H1 (cell line): Measurements from ENCODE around the gene C20orf173. TPM values are rescaled to one million over a fixed set of nuclear protein-coding genes. Genes with fewer than 3 reads are reported as not detected.

ENCODE experiments used
- CTCF ChIA-PET: fragments of 300-600 bp; sonication (Branson Sonifier 250); formaldehyde crosslinking; loops from one replicate; lab custom pipeline; 2021; ENCODE audit not compliant: partially characterized antibody; lab: Charles Lee
- POLR2A ChIA-PET: fragments of 300-600 bp; sonication (Branson Sonifier 250); formaldehyde crosslinking; loops from one replicate; lab custom pipeline; 2021; ENCODE audit warnings: inconsistent platforms; ENCODE audit not compliant: partially characterized antibody; lab: Charles Lee
- DNase-seq, 2 experiments: peaks; one replicate each; pipeline versions ENCODE4 v3.0.0 to v3.0.0-alpha.2; 2010 to 2022; ENCODE audit warnings: low spot score in 2 of 2, low read depth in 1 of 2, mixed read lengths in 1 of 2
- FAIRE-seq: peaks from 2 replicates; lab custom pipeline; 2011; peaks lifted over from hg19 to GRCh38; lab: Jason Lieb, UNC
- H2AFZ ChIP-seq: 2 replicates; pipeline ENCODE4 v1.8.1; 2012; ENCODE audit warnings: low read length, inconsistent platforms
- H2AK5ac ChIP-seq: 2 replicates; pipeline ENCODE4 v1.6.1; 2013; ENCODE audit warnings: low read depth, low read length
- H2BK120ac ChIP-seq: replicated peaks from 2 replicates; pipeline ENCODE3; 2013; ENCODE audit warnings: low read depth, low read length, inconsistent platforms
- H2BK12ac ChIP-seq: 2 replicates; pipeline ENCODE4 v1.6.1; 2013; ENCODE audit warnings: low read depth, low read length
- H2BK15ac ChIP-seq: 2 replicates; pipeline ENCODE4 v1.6.1; 2013; ENCODE audit warnings: low read length
- H2BK20ac ChIP-seq: 2 replicates; pipeline ENCODE4 v1.6.1; 2013; ENCODE audit warnings: low read length
- H2BK5ac ChIP-seq: 2 replicates; pipeline ENCODE4 v1.6.1; 2013; ENCODE audit warnings: low read depth, low read length
- H3K14ac ChIP-seq: 2 replicates; pipeline ENCODE4 v1.6.1; 2013; ENCODE audit warnings: inconsistent platforms; ENCODE audit not compliant: insufficient read length
- H3K18ac ChIP-seq: 2 replicates; pipeline ENCODE4 v1.6.1; 2013; ENCODE audit warnings: low read length; ENCODE audit errors: extremely low read depth
- H3K23ac ChIP-seq: 2 replicates; pipeline ENCODE4 v1.6.1; 2013; ENCODE audit warnings: inconsistent platforms; ENCODE audit not compliant: insufficient read length
- H3K23me2 ChIP-seq: 2 replicates; pipeline ENCODE4 v1.6.1; 2013; ENCODE audit warnings: low read depth, low read length
- H3K27ac ChIP-seq: 2 replicates; pipeline ENCODE4 v1.6.1; 2011; ENCODE audit warnings: low read depth, low read length, inconsistent platforms
- H3K27me3 ChIP-seq, 4 experiments: replicated peaks in 1 of 4; 1 replicate in 1 of 4; 2 replicates in 3 of 4; pipeline versions ENCODE4 v1.6.1 to v1.8.1; 2011 to 2013; ENCODE audit warnings: low read length in 3 of 4, mild to moderate bottlenecking in 3 of 4, inconsistent platforms in 2 of 4, mixed read lengths in 2 of 4, moderate library complexity in 1 of 4; ENCODE audit not compliant: control insufficient read depth in 3 of 4, insufficient read depth in 3 of 4; ENCODE audit errors: extremely low read depth in 1 of 4
- H3K36me3 ChIP-seq, 4 experiments: 2 replicates each; pipeline versions ENCODE4 v1.6.1 to v1.8.1; 2011 to 2013; ENCODE audit warnings: mild to moderate bottlenecking in 4 of 4, low read length in 3 of 4, moderate library complexity in 2 of 4, control low read depth in 1 of 4, inconsistent platforms in 1 of 4; ENCODE audit not compliant: insufficient read depth in 4 of 4, control insufficient read depth in 2 of 4
- H3K4ac ChIP-seq: replicated peaks from 2 replicates; pipeline ENCODE3; 2013; ENCODE audit warnings: low read length, low read depth, mixed read lengths, inconsistent platforms; ENCODE audit not compliant: insufficient read length
- H3K4me1 ChIP-seq, 4 experiments: replicated peaks in 1 of 4; 1 replicate in 1 of 4; 2 replicates in 3 of 4; pipeline versions ENCODE4 v1.6.1 to v1.8.1; 2011 to 2013; ENCODE audit warnings: low read length in 3 of 4, inconsistent platforms in 2 of 4, mixed read lengths in 1 of 4; ENCODE audit not compliant: insufficient read depth in 4 of 4, control insufficient read depth in 3 of 4
- H3K4me2 ChIP-seq, 2 experiments: 2 replicates each; pipeline versions ENCODE4 v1.6.1 to v1.8.1; 2011 to 2013; ENCODE audit warnings: low read depth in 2 of 2, low read length in 2 of 2, control low read depth in 1 of 2, inconsistent platforms in 1 of 2, mild to moderate bottlenecking in 1 of 2; ENCODE audit not compliant: insufficient read depth in 1 of 2
- H3K4me3 ChIP-seq, 4 experiments: fragments of 200-600, 300-600 bp in 1 of 4; sonication (generic), shearing (Covaris generic), sonication (Bioruptor Twin) in 1 of 4; 2 replicates each; pipeline versions ENCODE4 v1.5.1 to v1.8.1; 2011 to 2016; ENCODE audit warnings: low read length in 4 of 4, low read depth in 3 of 4, control low read depth in 2 of 4, inconsistent platforms in 2 of 4, mild to moderate bottlenecking in 2 of 4, mixed read lengths in 1 of 4, moderate library complexity in 1 of 4; ENCODE audit not compliant: insufficient read depth in 2 of 4; ENCODE audit errors: extremely low read depth in 1 of 4
- H3K56ac ChIP-seq: replicated peaks from 2 replicates; pipeline ENCODE3; 2013; ENCODE audit warnings: low read depth, mild to moderate bottlenecking, mixed read lengths, low read length, inconsistent platforms; ENCODE audit not compliant: insufficient read length
- H3K79me1 ChIP-seq: 2 replicates; pipeline ENCODE4 v1.6.1; 2013; ENCODE audit warnings: low read depth, low read length, control low read depth
- H3K79me2 ChIP-seq, 2 experiments: 2 replicates each; pipeline versions ENCODE4 v1.6.1 to v1.8.1; 2012 to 2013; ENCODE audit warnings: low read length in 2 of 2, mild to moderate bottlenecking in 2 of 2, inconsistent platforms in 1 of 2; ENCODE audit not compliant: insufficient read depth in 2 of 2, control insufficient read depth in 1 of 2
- H3K9ac ChIP-seq, 4 experiments: replicated peaks in 1 of 4; 1 replicate in 1 of 4; 2 replicates in 3 of 4; pipeline versions ENCODE4 v1.6.1 to v1.8.1; 2011 to 2013; ENCODE audit warnings: low read depth in 3 of 4, low read length in 3 of 4, control low read depth in 2 of 4, mild to moderate bottlenecking in 2 of 4, moderate library complexity in 2 of 4, inconsistent platforms in 1 of 4; ENCODE audit errors: extremely low read depth in 1 of 4
- H3K9me3 ChIP-seq, 2 experiments: 2 replicates each; pipeline versions ENCODE4 v1.6.1 to v1.8.1; 2012 to 2013; ENCODE audit warnings: mild to moderate bottlenecking in 2 of 2, moderate library complexity in 2 of 2, control low read depth in 1 of 2, inconsistent platforms in 1 of 2, low read depth in 1 of 2, low read length in 1 of 2, mixed read lengths in 1 of 2; ENCODE audit not compliant: insufficient read depth in 2 of 2
- H4K20me1 ChIP-seq, 2 experiments: replicated peaks in 1 of 2; 2 replicates each; pipeline versions ENCODE3 to v1.8.1; 2011 to 2013; ENCODE audit warnings: inconsistent platforms in 2 of 2, low read length in 2 of 2, mild to moderate bottlenecking in 1 of 2; ENCODE audit not compliant: insufficient read depth in 2 of 2, control insufficient read depth in 1 of 2
- H4K5ac ChIP-seq: 2 replicates; pipeline ENCODE4 v1.6.1; 2013; ENCODE audit warnings: low read length, low read depth, mixed read lengths, inconsistent platforms; ENCODE audit not compliant: insufficient read length
- H4K8ac ChIP-seq: 2 replicates; pipeline ENCODE4 v1.8.0; 2013; ENCODE audit warnings: mild to moderate bottlenecking, moderate library complexity, low read length, inconsistent platforms; ENCODE audit not compliant: insufficient read depth; ENCODE audit errors: extremely low read depth
- H4K91ac ChIP-seq: replicated peaks from 2 replicates; pipeline ENCODE3; 2013; ENCODE audit warnings: low read length, mixed read lengths, inconsistent platforms; ENCODE audit not compliant: insufficient read length
- BACH1 ChIP-seq: IDR thresholded peaks from 2 replicates; pipeline ENCODE4 v1.6.1; 2012; ENCODE audit warnings: low read length, improper control_type of control experiment
- CBX5 ChIP-seq: fragments of 300-800, 300-1000 bp; sonication (generic); IDR thresholded peaks from 2 replicates; pipeline ENCODE4 v1.7.1; 2016; ENCODE audit warnings: antibody characterized with exemption, low read length, low read depth
- CBX8 ChIP-seq: fragments of 300-800, 300-1000 bp; sonication (generic); IDR thresholded peaks from 2 replicates; pipeline ENCODE4 v1.7.1; 2016; ENCODE audit warnings: low read depth, low read length, borderline replicate concordance
- JUN ChIP-seq: IDR thresholded peaks from 2 replicates; pipeline ENCODE4 v1.6.1; 2011; ENCODE audit warnings: low read depth, mild to moderate bottlenecking, improper control_type of control experiment, low read length
- MAFK ChIP-seq: IDR thresholded peaks from 2 replicates; pipeline ENCODE4 v1.6.1; 2012; ENCODE audit warnings: low read depth, mild to moderate bottlenecking, improper control_type of control experiment, low read length
- RAD21 ChIP-seq, 2 experiments: IDR thresholded peaks in 1 of 2; conservative IDR thresholded peaks in 1 of 2; 2 replicates each; pipeline ENCODE4 v1.6.1; 2011; ENCODE audit warnings: low read depth in 2 of 2, low read length in 2 of 2, improper control_type of control experiment in 1 of 2, inconsistent platforms in 1 of 2, mild to moderate bottlenecking in 1 of 2, moderate library complexity in 1 of 2
- SIX5 ChIP-seq: IDR thresholded peaks from 2 replicates; pipeline ENCODE4 v1.6.1; 2011; ENCODE audit warnings: mild to moderate bottlenecking, low read depth, low read length
- SP1 ChIP-seq: IDR thresholded peaks from 2 replicates; pipeline ENCODE4 v1.6.1; 2011; ENCODE audit warnings: low read depth, low read length
- SP2 ChIP-seq: IDR thresholded peaks from 2 replicates; pipeline ENCODE4 v1.6.1; 2012; ENCODE audit warnings: mild to moderate bottlenecking, low read length, inconsistent platforms
- SRF ChIP-seq: IDR thresholded peaks from 2 replicates; pipeline ENCODE4 v1.6.1; 2011; ENCODE audit warnings: mild to moderate bottlenecking, low read depth, low read length, moderate library complexity
- ZNF274 ChIP-seq: IDR thresholded peaks from 2 replicates; pipeline ENCODE4 v1.7.0; 2012; ENCODE audit warnings: low read length, borderline replicate concordance; ENCODE audit errors: extremely low read depth
- WGBS, 2 experiments: shearing (Covaris generic) in 1 of 2; methylation state at CpG; one replicate each; pipeline versions ENCODE4 v1.1.6 to v1.1.7; 2013 to 2015; ENCODE audit warnings: low lambda C conversion rate in 2 of 2, mixed read lengths in 2 of 2, inconsistent platforms in 1 of 2, low coverage in 1 of 2, missing lambda C conversion rate in 1 of 2; ENCODE audit not compliant: insufficient replicate concordance in 2 of 2, insufficient coverage in 1 of 2, insufficient read length in 1 of 2; ENCODE audit errors: extremely low coverage in 1 of 2, missing lambda C conversion rate in 1 of 2; 5-methylcytosine and 5-hydroxymethylcytosine counted together
- polyA plus RNA-seq, 7 experiments: library from polyadenylated mRNA; depleted of rRNA in 3 of 7; stranded (reverse) in 5 of 7; unstranded in 2 of 7; fragments of >200 nt in 5 of 7; fragments of 200-250 nt in 2 of 7; gene quantifications; 1 replicate in 5 of 7; 2 replicates in 1 of 7; 4 replicates in 1 of 7; pipeline versions ENCODE4 v1.2.1 to v1.2.3, GENCODE V29; 2011 to 2013; ENCODE audit warnings: missing spikeins in 2 of 7, mixed read lengths in 2 of 7
- total RNA-seq: library from RNA; stranded (reverse); fragmentation: NEBNext Ultra II Directional; extraction: Animal tissue kit (Norgen Biotek cat#: 25700); gene quantifications from 2 replicates; pipeline ENCODE4 v1.2.1, GENCODE V29; 2021
- TF ChIP-seq, protein P1 (sequence below): IDR thresholded peaks from 2 replicates; pipeline ENCODE4 v1.6.1; 2011; ENCODE audit warnings: low read length, improper control_type of control experiment
- TF ChIP-seq, protein P2 (sequence below): IDR thresholded peaks from 2 replicates; pipeline ENCODE4 v1.6.1; 2011; ENCODE audit warnings: low read depth, mild to moderate bottlenecking, low read length; ENCODE audit not compliant: insufficient read depth

The C20orf173 gene
- total and polyA plus RNA-seq, 2 of the 8 experiments (the other 6 are each of a cell fraction or from before 2014, with no cell fraction given): not detected

DNA sequence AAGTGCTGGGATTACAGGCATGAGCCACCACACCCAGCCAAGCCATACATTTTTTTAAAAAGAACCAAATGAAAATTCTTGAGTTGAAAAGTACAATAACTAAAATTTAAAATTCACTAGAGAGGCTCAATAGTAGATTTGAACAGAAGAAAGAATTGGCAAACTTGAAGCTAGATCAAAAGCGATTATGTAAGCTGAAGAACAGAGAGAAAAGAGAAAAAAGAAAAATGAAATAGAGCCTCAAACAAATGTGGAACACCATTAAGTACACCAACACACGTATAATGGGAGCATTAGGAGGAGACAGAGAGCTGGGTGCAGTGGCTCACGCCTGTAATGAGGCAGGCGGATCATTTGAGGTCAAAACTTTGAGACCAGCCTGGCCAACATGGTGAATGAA lies 43.4 kb upstream of the C20orf173 start:
- no peaks in the 10 kb centered on the region for H3K79me2 ChIP-seq
- no peak overlapping the region for H3K23ac ChIP-seq
- no peak overlapping the region for H2BK12ac ChIP-seq
- H2BK5ac ChIP-seq: no peak overlapping the region
- POLR2A ChIA-PET: interaction anchor here (1.6 kb wide), 2 partner anchors 31 to 43 kb away, joined by 3 to 5 read pairs; partner anchors contain the start of gene SPAG4
- no peak overlapping the region for H3K18ac ChIP-seq
- no peak overlapping the region for H3K4ac ChIP-seq
- H2BK15ac ChIP-seq: no peak overlapping the region
- no peak overlapping the region for H3K4me3 ChIP-seq
- H3K27me3 ChIP-seq: no peaks in the 10 kb centered on the region
- no peaks in the 10 kb centered on the region for H3K79me1 ChIP-seq
- H3K4me2 ChIP-seq: no peak overlapping the region
- H4K8ac ChIP-seq: no peak overlapping the region
- no peak overlapping the region for H3K27ac ChIP-seq
- 93% methylated on average over 4 of the region's 4 CpGs; no CpG with 5 or more reads in 1 of the 2 experiments for WGBS, 2 experiments
- H2BK20ac ChIP-seq: no peak overlapping the region
- no peak overlapping the region for H2AK5ac ChIP-seq
- H3K4me1 ChIP-seq: no peaks in the 10 kb centered on the region
- DNase-seq (no peak), FAIRE-seq (no peak)
- no peak overlapping the region for H4K5ac ChIP-seq
- H3K14ac ChIP-seq: no peak overlapping the region
- H3K9me3 ChIP-seq: 0 out of 4 replicates have a peak, but pooled peaks cover 0 to 2% of the 10 kb centered on the region in 2 experiments
- H3K56ac ChIP-seq: no peak overlapping the region
- H4K20me1 ChIP-seq: no peaks in the 10 kb centered on the region
- no peaks in the 10 kb centered on the region for H3K23me2 ChIP-seq
- H3K36me3 ChIP-seq: no peaks in the 10 kb centered on the region
- no peak overlapping the region for H2BK120ac ChIP-seq
- no peak overlapping the region for H4K91ac ChIP-seq
- CTCF ChIA-PET: interaction anchor here (1.1 to 2.3 kb wide), 4 partner anchors 14 to 45 kb away, joined by 3 to 12 read pairs (median 4); no protein-coding TSS in a partner anchor
- H2AFZ ChIP-seq: no peak overlapping the region
- H3K9ac ChIP-seq: no peak overlapping the region
- TF ChIP-seq SIX5: no peak
- no peak for TF ChIP-seq JUN
- TF ChIP-seq RAD21 (IDR thresholded peaks at IDR 0.05 in 1 of 2, conservative IDR thresholded peaks at IDR 0.05 in 1 of 2; ENCODE audit: low read depth in 2 of 2, low read length in 2 of 2): no peak
- TF ChIP-seq, protein P1, sequence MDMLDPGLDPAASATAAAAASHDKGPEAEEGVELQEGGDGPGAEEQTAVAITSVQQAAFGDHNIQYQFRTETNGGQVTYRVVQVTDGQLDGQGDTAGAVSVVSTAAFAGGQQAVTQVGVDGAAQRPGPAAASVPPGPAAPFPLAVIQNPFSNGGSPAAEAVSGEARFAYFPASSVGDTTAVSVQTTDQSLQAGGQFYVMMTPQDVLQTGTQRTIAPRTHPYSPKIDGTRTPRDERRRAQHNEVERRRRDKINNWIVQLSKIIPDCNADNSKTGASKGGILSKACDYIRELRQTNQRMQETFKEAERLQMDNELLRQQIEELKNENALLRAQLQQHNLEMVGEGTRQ: no peak
- no peak for TF ChIP-seq ZNF274
- TF ChIP-seq MAFK: no peak
- no peak for TF ChIP-seq CBX8
- no peak for TF ChIP-seq BACH1
- no peak for TF ChIP-seq SP2
- TF ChIP-seq SRF: no peak
- TF ChIP-seq CBX5: no peak
- TF ChIP-seq SP1: no peak
- TF ChIP-seq, protein P2, sequence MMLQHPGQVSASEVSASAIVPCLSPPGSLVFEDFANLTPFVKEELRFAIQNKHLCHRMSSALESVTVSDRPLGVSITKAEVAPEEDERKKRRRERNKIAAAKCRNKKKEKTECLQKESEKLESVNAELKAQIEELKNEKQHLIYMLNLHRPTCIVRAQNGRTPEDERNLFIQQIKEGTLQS: no peak
